Posterior cingulate gyrus (tissue), 11 donors: Measurements from ENCODE around the gene PLEKHA7.

Experiments
- DNase-seq, 10 donors: peaks; one replicate each; pipeline versions ENCODE4 v3.0.0 to v3.0.0-alpha.2; 2020 to 2021; ENCODE audit warnings: mixed read lengths in 3 of 10
- intact Hi-C: fragments of 100-400 bp; cut with DNase I; formaldehyde crosslinking; loops from one replicate; pipeline ENCODE4 v1.15.1; 2023

The PLEKHA7 gene

DNA sequence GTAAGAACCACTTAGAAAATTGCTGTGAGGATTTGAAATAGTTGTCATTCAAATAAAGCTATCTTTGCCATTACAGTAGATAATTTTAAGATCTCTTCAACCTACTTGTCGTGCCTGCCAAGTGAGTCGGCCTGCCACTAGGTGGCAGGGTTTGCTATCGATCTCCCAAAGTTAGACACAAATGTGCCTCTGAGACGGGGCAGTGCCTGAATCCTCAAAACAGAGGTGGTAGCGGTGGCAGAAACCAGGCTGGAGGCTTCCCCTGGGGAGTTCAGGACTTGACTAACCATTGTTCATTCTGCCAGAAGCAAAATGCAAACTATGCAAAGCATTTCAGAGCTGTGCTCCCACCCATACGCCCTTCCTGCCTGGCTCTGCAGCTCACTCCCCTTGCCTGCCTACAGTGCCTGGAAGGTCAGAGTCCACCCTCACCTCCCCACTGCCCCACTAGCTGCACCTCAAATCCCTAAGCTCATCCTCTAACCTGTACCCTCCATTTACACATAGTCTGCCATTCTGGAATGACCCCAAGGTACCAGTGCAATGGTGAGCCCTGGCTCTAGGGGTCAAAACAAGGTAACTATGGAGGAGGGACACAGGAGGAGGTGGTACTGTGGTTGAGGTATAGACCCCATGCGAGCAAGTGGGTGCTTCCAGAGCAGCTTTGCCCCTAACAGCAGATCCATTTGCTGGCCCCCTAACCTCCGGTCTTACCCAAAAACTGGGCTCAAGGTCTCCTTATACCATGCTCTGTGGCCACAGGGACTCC, 193.7 kb downstream of the PLEKHA7 start:
- peak in 9 of 10 donors; percentile 54 to 89 (median 75) for DNase-seq
- intact Hi-C loops, result loop anchor here (2.0 to 5.0 kb wide), 2 partner anchors 62 to 242 kb away; no protein-coding TSS in a partner anchor

DNA sequence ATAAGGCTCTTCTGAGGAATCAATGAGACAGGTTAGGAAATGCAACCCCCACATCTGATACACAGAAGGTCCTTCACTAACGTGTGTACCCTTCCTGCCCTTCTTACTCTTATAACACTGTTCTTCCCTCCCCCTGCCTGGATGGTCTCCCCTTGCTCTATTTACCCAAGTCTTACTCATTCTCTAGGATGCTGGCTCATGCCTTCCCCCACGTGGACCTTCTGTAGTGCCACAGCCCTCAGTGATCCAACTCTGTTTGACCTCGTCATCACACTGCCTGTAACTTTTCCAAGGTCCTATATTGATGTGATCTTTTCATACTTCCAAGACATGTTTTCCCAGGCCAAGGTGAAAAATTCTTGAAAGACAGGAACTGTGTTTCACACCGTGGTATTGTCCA, 195.9 kb downstream of the PLEKHA7 start:
- peak in 1 of 10 donors; percentile 24 for DNase-seq
- intact Hi-C loops, result no loop called here

- intact Hi-C loops, result no loop called here
- peak in 1 of 10 donors; percentile 12 for DNase-seq
Observed at GRCh38 chr11:16817351-16817750, 196.9 kb downstream of the PLEKHA7 start.

DNA sequence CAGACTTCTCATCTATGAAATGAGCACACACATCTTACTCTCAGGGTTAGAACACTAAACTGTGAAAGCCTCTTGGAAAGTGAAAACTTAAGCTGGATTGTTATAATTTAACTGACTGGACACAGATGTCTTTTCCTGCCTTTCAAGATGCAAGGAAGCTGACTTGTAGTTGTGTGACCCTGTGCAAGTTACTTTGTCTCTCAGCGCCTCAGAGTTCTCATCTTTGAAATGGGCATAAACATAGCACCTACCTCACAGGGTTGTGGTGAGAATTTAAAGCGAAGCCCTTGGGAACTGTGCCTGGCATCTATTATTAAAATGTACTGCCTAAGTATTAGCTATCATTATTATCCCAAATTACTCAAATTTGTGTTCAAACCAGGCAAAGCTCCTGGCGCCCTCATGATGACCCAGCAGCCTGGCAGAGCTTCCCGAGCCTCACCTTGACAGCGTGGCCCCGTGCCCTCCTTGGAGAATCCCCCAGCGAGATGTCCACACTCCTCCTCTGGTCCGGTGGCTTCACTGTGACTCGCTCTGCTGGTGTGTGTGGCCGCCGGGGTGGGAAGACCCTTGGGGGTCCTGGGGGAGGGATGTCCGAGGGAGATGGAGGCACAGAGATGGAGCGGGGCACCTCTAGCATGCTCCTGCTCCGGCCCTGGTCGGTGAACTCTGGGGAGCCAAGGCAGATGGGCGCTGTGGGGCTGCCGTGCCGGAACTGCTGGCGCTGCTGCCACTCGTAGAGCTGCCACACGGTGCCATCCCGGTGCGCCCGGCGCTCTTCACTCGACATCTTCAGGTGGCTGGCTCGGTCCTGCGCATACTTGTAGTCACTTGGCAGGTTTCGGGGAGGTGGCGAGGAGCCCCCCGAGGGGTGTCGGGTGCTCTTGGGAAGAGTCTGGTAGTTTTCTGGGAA, 197.6 kb downstream of the PLEKHA7 start:
- intact Hi-C loops, result no loop called here

DNA sequence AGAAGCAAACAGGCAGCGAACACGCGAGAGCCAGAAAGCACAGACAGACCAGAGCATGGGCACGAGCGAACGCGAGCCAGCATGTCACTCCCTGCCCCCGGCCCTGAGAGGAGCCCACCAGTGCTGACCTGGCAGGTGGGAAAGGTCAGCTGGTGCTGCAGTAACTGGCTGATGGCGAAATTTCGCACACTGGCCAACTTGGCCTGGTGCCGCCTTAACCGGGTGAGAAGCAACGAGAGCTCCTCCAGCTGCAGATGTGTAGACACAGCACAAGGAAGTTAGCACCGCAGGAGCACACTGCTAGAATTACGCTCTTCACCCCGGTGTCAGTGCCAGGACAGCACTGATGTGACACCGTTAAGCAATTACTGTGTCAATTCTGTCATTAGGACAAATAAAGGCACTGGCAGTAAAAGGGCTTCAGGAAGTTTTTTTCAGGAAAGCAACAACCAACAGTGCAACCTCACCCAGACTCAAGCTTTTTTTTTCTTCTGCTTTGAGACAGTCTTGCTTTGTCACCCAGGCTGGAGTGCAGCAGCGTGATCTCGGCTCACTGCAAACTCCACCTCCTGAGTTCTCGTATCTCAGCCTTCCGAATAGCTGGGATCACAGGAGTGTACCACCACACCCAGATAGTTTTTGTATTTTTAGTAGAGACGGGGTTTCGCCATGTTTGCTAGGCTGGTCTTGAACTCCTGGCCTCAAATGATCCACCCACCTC, 199.0 kb downstream of the PLEKHA7 start:
- DNase-seq, result peak in 7 of 10 donors; percentile 45 to 93 (median 53)
- intact Hi-C loops, result no loop called here

More for the DNA sequence above, 197.6 kb downstream of the PLEKHA7 start:
- peak in 2 of 10 donors; percentile 64 to 70 for DNase-seq

GRCh38 chr11:16814410-16815046, 199.7 kb downstream of the PLEKHA7 start:
- peak in 2 of 10 donors; percentile 50 to 67 for DNase-seq
- intact Hi-C loops, result no loop called here

DNA sequence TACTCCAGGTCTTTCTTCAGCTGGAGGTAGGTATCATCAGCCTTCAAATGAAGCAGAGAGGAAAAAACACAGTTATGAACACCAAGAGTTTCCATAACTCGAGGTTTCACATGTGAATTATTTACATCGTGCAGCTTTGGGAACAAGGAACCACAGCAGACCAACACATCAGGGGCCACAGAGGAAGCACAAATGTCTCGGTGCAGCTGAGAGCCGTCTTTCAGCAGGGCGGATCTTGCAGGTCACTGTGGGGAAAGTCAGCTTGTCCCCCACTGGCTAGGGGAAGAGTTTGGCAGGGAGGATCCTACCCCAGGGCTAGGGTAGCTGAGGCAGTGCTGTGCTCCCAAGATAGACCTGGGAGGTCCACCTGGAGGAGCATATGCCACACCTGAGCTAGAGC, 201.1 kb downstream of the PLEKHA7 start:
- DNase-seq, result peak in 1 of 10 donors; percentile 30
- intact Hi-C loops, result no loop called here

DNA sequence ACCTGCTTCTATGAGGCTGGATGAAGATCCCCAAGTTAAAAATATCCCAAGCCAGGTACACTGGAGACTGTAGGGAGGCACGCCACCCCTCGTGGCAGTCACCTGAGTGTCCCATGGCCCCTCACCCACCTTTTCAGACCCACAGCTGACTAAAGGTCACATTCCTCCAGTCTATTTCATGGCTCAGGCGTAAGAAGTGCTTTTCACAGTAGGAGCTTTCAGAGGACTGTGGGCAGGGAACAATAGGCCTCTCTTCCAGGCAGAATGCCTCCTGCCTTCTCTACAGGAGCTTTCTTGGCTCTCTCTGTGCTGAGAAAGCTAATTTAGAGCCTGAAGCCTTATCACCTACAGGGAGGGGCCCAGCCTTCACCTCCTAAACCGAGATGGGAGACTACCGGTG, 201.9 kb downstream of the PLEKHA7 start:
- DNase-seq, result peak in 1 of 10 donors; percentile 57
- intact Hi-C loops, result no loop called here

GRCh38 chr11:16811136-16812020, 202.8 kb downstream of the PLEKHA7 start:
- intact Hi-C loops, result no loop called here
- DNase-seq, result peak in 1 of 10 donors; percentile 58

GRCh38 chr11:16809886-16810668, 204.1 kb downstream of the PLEKHA7 start:
- intact Hi-C loops, result no loop called here
- peak; percentile 39 to 95 (median 68) for DNase-seq

GRCh38 chr11:16807306-16807705, 206.9 kb downstream of the PLEKHA7 start:
- intact Hi-C loops, result no loop called here
- DNase-seq, result peak in 1 of 10 donors; percentile 14

DNA sequence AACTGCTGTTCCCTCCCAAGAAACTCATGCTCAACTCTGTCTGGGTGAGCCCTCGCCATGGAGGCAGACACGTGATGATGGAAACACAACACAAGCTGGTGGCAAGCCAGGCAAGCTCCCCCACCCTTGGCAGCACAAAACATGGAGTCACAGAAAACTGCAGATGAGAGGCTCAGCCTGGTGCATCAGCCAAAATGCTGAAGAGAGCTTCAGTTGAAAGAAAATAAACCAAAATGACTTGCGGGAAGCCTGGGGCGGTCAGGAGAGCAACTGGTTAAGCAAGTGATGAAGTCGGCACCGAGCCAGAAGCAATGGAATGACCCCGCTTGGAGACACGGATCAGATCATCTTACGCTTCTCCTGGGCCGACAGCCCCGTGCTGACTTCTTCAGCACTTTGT, 207.4 kb downstream of the PLEKHA7 start:
- intact Hi-C loops, result no loop called here

GRCh38 chr11:16805938-16806337, 208.3 kb downstream of the PLEKHA7 start:
- DNase-seq, result peak in 1 of 10 donors; percentile 9

More for the DNA sequence above, 207.4 kb downstream of the PLEKHA7 start:
- DNase-seq, result peak in 3 of 10 donors; percentile 31 to 90 (median 71)

DNA sequence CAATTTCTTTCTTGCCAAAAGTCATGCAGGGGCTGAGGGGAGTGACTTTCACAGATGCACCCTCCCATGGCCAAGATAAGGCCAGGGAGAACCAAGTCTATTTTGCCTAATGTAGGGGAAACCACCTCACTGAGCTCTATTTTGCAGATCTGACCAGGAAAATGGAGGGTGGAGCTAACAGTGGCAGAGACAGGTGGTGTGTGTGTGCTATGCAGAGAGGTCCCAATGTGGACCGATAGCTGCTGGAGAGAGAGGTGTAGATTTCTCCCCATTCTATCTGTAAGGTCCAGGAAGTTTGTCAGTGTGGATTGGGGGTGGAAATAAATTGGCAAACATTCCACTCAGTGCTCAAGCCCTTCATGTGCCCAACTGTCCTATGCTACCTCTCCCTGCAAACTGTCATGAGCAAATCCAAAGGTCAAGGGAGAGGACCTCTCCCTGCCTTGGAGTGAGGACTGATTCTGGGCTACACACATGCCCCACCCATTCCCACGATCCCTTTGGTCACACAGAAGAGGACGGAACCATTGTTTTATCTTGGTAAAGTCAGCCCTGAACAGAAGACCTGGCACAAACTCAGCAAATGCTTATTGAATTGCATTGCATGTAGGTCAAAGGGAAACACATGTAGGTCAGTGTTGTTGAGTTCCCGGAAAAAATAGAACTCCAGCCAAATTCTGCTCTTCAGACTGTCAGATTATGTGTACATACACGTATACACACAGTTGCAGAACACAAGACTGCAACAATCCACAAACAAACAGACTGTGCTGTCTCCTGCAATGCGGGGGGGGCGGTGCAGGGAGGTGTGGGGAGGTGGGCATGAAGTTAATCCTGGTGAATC, 209.9 kb downstream of the PLEKHA7 start:
- DNase-seq, result peak in 1 of 10 donors; percentile 2
- intact Hi-C loops, result no loop called here

More at GRCh38 chr11:16805938-16806337, 208.3 kb downstream of the PLEKHA7 start:
- intact Hi-C loops, result no loop called here

DNA sequence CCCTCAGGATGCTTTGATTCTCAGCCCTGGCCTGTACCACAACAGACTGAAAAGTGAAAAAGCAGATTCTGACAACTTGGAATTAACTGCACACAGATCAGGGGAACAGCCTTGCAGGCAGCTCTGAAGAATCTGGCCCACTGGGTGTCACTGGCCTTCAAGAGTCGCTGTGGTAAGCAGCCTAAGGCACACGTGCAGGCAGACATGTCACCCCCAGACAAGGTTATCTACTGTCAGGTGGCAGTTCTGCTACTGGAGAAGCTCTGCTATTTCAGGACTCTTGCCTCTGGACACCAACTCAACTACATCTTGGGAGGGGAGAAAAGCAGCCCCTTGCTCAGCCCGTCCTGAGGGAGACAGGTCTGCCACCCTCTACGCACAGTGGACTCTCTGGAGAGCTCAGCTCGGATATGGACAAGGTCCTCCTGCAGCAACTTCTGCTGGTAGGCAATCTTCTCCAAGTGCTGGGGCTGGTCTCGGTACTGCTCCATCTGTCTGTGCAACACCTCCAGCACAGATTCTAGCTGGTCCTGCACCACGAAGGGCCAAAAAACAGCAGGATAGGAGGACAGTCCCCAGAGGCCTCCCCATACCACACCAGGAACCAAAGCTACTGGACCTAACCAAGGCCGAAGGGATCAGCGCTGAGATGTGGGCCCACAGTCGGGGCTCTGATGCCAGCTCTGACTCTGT, 212.8 kb downstream of the PLEKHA7 start:
- intact Hi-C loops, result no loop called here
- DNase-seq, result peak in 1 of 10 donors; percentile 67

- DNase-seq, result no peak
- intact Hi-C loops, result no loop called here
Observed at GRCh38 chr11:16800382-16800781, 213.8 kb downstream of the PLEKHA7 start.

GRCh38 chr11:16799890-16800289, 214.3 kb downstream of the PLEKHA7 start:
- peak in 1 of 10 donors; percentile 5 for DNase-seq
- intact Hi-C loops, result no loop called here
